IMR-90 (cell line): Measurements from ENCODE around the gene CDC7. TPM values are rescaled to one million over a fixed set of nuclear protein-coding genes. Genes with fewer than 3 reads are reported as not detected.

Experiments
- ATAC-seq: fragments of 200-7000 bp; cut with Tn5 transposase; 2 replicates; pipeline ENCODE4 v1.9.1; 2020; ENCODE audit warnings: low read depth, mild to moderate bottlenecking, moderate library complexity
- BruUV-seq: library from RNA; stranded (reverse); fragments of 400-500 nt; replicated peaks from 2 replicates; lab custom pipeline; 2021; lab: Mats Ljungman, UMichigan
- CTCF ChIA-PET: fragments of 300-600 bp; formaldehyde crosslinking; extraction: SDS; loops from one replicate; lab custom pipeline; 2021; ENCODE audit warnings: antibody characterized with exemption; lab: Yijun Ruan, JAX
- POLR2A ChIA-PET: fragments of 300-600 bp; sonication (Branson Sonifier 250); formaldehyde crosslinking; loops from one replicate; lab custom pipeline; 2022; ENCODE audit warnings: antibody characterized with exemption; ENCODE audit not compliant: unreplicated experiment; lab: Charles Lee
- DNase-seq: peaks from one replicate; pipeline ENCODE4 v3.0.0; 2013
- H2AFZ ChIP-seq: replicated peaks from 2 replicates; pipeline ENCODE3; 2013; ENCODE audit warnings: low read length, mild to moderate bottlenecking; ENCODE audit not compliant: poor library complexity
- H2AK5ac ChIP-seq: 2 replicates; pipeline ENCODE4 v1.6.1; 2013; ENCODE audit warnings: low read depth, low read length, inconsistent platforms
- H2AK9ac ChIP-seq: replicated peaks from 2 replicates; pipeline ENCODE3; 2013; ENCODE audit warnings: mild to moderate bottlenecking, low read depth, low read length, moderate library complexity; ENCODE audit not compliant: poor library complexity
- H2BK120ac ChIP-seq: 2 replicates; pipeline ENCODE4 v1.6.1; 2013; ENCODE audit warnings: low read depth, low read length, inconsistent platforms
- H2BK15ac ChIP-seq: 3 replicates; pipeline ENCODE4 v1.6.1; 2013; ENCODE audit warnings: low read depth, low read length, inconsistent platforms
- H2BK20ac ChIP-seq: 2 replicates; pipeline ENCODE4 v1.6.1; 2013; ENCODE audit warnings: low read depth, mild to moderate bottlenecking, inconsistent platforms, low read length, moderate library complexity
- H2BK5ac ChIP-seq: 2 replicates; pipeline ENCODE4 v1.6.1; 2013; ENCODE audit warnings: mild to moderate bottlenecking, low read depth, low read length, inconsistent platforms; ENCODE audit not compliant: poor library complexity, severe bottlenecking
- H3K14ac ChIP-seq: replicated peaks from 2 replicates; pipeline ENCODE4 v1.6.1; 2013; ENCODE audit warnings: low read depth, low read length, inconsistent platforms
- H3K18ac ChIP-seq: 2 replicates; pipeline ENCODE4 v1.6.1; 2013; ENCODE audit warnings: low read depth, low read length, control low read depth
- H3K23ac ChIP-seq: 2 replicates; pipeline ENCODE4 v1.6.1; 2013; ENCODE audit warnings: low read depth, low read length, inconsistent platforms
- H3K27ac ChIP-seq: 2 replicates; pipeline ENCODE4 v1.5.1; 2013; ENCODE audit warnings: mild to moderate bottlenecking, control low read depth, low read length; ENCODE audit not compliant: insufficient read depth
- H3K27me3 ChIP-seq: 2 replicates; pipeline ENCODE4 v1.6.1; 2013; ENCODE audit warnings: low read length; ENCODE audit not compliant: control insufficient read depth, insufficient read depth
- H3K36me3 ChIP-seq: 2 replicates; pipeline ENCODE4 v1.6.1; 2013; ENCODE audit warnings: low read length, mixed read lengths; ENCODE audit not compliant: control insufficient read depth, insufficient read depth
- H3K4ac ChIP-seq: 2 replicates; pipeline ENCODE4 v1.6.1; 2013; ENCODE audit warnings: low read depth, low read length, inconsistent platforms
- H3K4me1 ChIP-seq: 2 replicates; pipeline ENCODE4 v1.6.1; 2013; ENCODE audit warnings: low read length, mixed read lengths; ENCODE audit not compliant: control insufficient read depth, insufficient read depth
- H3K4me2 ChIP-seq: 2 replicates; pipeline ENCODE4 v1.6.1; 2013; ENCODE audit warnings: low read depth, mild to moderate bottlenecking, control low read depth, low read length, moderate library complexity
- H3K4me3 ChIP-seq: 2 replicates; pipeline ENCODE4 v1.5.1; 2013; ENCODE audit warnings: low read depth, mild to moderate bottlenecking, control low read depth, low read length, moderate library complexity; ENCODE audit not compliant: insufficient read depth
- H3K56ac ChIP-seq: 2 replicates; pipeline ENCODE4 v1.6.1; 2013; ENCODE audit warnings: low read length, inconsistent platforms; ENCODE audit not compliant: insufficient read depth; ENCODE audit errors: extremely low read depth
- H3K79me1 ChIP-seq, 2 experiments: 2 replicates each; pipeline ENCODE4 v1.6.1; 2013; ENCODE audit warnings: low read length in 2 of 2, inconsistent platforms in 1 of 2, low read depth in 1 of 2
- H3K9ac ChIP-seq: 2 replicates; pipeline ENCODE4 v1.6.1; 2013; ENCODE audit warnings: low read depth, low read length, control low read depth
- H3K9me1 ChIP-seq: 2 replicates; pipeline ENCODE4 v1.6.1; 2013; ENCODE audit warnings: low read length, inconsistent platforms; ENCODE audit not compliant: insufficient read depth
- H3K9me3 ChIP-seq: 2 replicates; pipeline ENCODE4 v1.6.1; 2013; ENCODE audit warnings: low read length; ENCODE audit not compliant: control insufficient read depth, insufficient read depth
- H4K20me1 ChIP-seq: 2 replicates; pipeline ENCODE4 v1.6.1; 2013; ENCODE audit warnings: low read length, inconsistent platforms; ENCODE audit not compliant: insufficient read depth
- H4K5ac ChIP-seq: 2 replicates; pipeline ENCODE4 v1.6.1; 2013; ENCODE audit warnings: mild to moderate bottlenecking, low read depth, low read length, control low read depth
- H4K8ac ChIP-seq, 2 experiments: 2 replicates each; pipeline ENCODE4 v1.6.1; 2013; ENCODE audit warnings: low read depth in 2 of 2, low read length in 2 of 2, control low read depth in 1 of 2, inconsistent platforms in 1 of 2
- H4K91ac ChIP-seq: 2 replicates; pipeline ENCODE4 v1.6.1; 2013; ENCODE audit warnings: low read depth, low read length, inconsistent platforms; ENCODE audit not compliant: insufficient read depth
- BHLHE40 ChIP-seq: fragments of 150-350 bp; IDR thresholded peaks from 2 replicates; pipeline ENCODE4 v1.6.1; 2016; ENCODE audit warnings: mild to moderate bottlenecking, low read depth, low read length
- ELK1 ChIP-seq: fragments of 150-350 bp; IDR thresholded peaks from 2 replicates; pipeline ENCODE4 v1.6.1; 2016; ENCODE audit warnings: low read depth, mild to moderate bottlenecking, low read length, moderate library complexity, borderline replicate concordance
- FOS ChIP-seq: fragments of 150-350 bp; IDR thresholded peaks from 2 replicates; pipeline ENCODE4 v1.6.1; 2016; ENCODE audit warnings: low read depth, low read length
- MXI1 ChIP-seq: IDR thresholded peaks from 2 replicates; pipeline ENCODE4 v1.6.1; 2012; ENCODE audit warnings: low read depth, mild to moderate bottlenecking, low read length, moderate library complexity, borderline replicate concordance
- NFE2L2 ChIP-seq: fragments of 150-350 bp; IDR thresholded peaks from 2 replicates; pipeline ENCODE4 v1.6.1; 2016; ENCODE audit warnings: low read depth, mild to moderate bottlenecking, low read length
- RFX5 ChIP-seq: IDR thresholded peaks from 2 replicates; pipeline ENCODE4 v1.8.0; 2012; ENCODE audit warnings: low read depth, mild to moderate bottlenecking, low read length, moderate library complexity
- WGBS, 2 experiments: methylation state at CpG; one replicate each; pipeline versions ENCODE4 v1.1.5 to v1.1.7; 2013; ENCODE audit warnings: missing lambda C conversion rate in 2 of 2; ENCODE audit not compliant: insufficient read length in 1 of 2; ENCODE audit errors: extremely low coverage in 2 of 2; 5-methylcytosine and 5-hydroxymethylcytosine counted together
- dilution Hi-C: fragments of 300-500 bp; cut with HindIII; formaldehyde crosslinking; loops from one replicate; pipeline ENCODE4 v1.14.3; 2018; ENCODE audit warnings: low sequenced_read_pairs; ENCODE audit not compliant: unreplicated experiment
- in situ Hi-C: fragments of 300-500 bp; cut with MboI; formaldehyde crosslinking; loops from 3 replicates; pipeline ENCODE4 v1.14.3; 2019; ENCODE audit warnings: low sequenced_read_pairs, inconsistent platforms, mixed read lengths
- intact Hi-C: fragments of 100-400 bp; cut with micrococcal nuclease; formaldehyde crosslinking; loops from 2 replicates; pipeline ENCODE4 v1.10.0; 2022
- polyA plus RNA-seq, 3 experiments: library from polyadenylated mRNA; depleted of rRNA; stranded (reverse); fragments of >200 nt; gene quantifications; 2 replicates each; pipeline ENCODE4 v1.2.3, GENCODE V29; 2012; ENCODE audit warnings: low replicate concordance in 1 of 3
- total RNA-seq: library from RNA; depleted of rRNA; stranded (reverse); fragments of >200 nt; gene quantifications from 2 replicates; pipeline ENCODE4 v1.2.3, GENCODE V29; 2012

Gene CDC7
- total and polyA plus RNA-seq, 2 of the 4 experiments (the other 2 are of a cell fraction) = 4.3 to 4.7 TPM

- Histone ChIP-seq H2BK15ac (no peak overlapping the region), H4K20me1 (no peaks in the 10 kb centered on the region), H3K14ac (no peak overlapping the region), H3K56ac (no peak overlapping the region), H3K4ac (no peak overlapping the region), H3K4me3 (no peak overlapping the region), H2AK5ac (no peak overlapping the region), H3K23ac (no peak overlapping the region), H2BK5ac (no peak overlapping the region), H3K9me1 (no peaks in the 10 kb centered on the region), H3K18ac (no peak overlapping the region), H4K91ac (no peak overlapping the region), H3K79me1 (no peaks in the 10 kb centered on the region), H4K8ac (no peak overlapping the region), H3K36me3 (no peaks in the 10 kb centered on the region), H4K5ac (no peak overlapping the region), H2BK120ac (no peak overlapping the region), H3K9ac (no peak overlapping the region), H2AFZ (no peak overlapping the region), H3K4me2 (no peak overlapping the region), H3K4me1 (no peaks in the 10 kb centered on the region), H3K9me3 (no peaks in the 10 kb centered on the region), H2AK9ac (no peak overlapping the region), H3K27ac (no peak overlapping the region), H2BK20ac (no peak overlapping the region), H3K27me3 (no peaks in the 10 kb centered on the region)
- dilution Hi-C loops (no loop called here), intact Hi-C loops (no loop called here), in situ Hi-C loops (no loop called here)
- DNase-seq = no peak
- no TSS peak for BruUV-seq
- ATAC-seq = no peak
- WGBS, 2 experiments = no CpG with 5 or more reads among the region's 3 CpGs
- TF ChIP-seq MXI1 (no peak), RFX5 (no peak), FOS (no peak), NFE2L2 (no peak), BHLHE40 (no peak), ELK1 (no peak)
- ChIA-PET POLR2A (no interaction called here), CTCF (no interaction called here)
These were observed 45.3 kb upstream of the CDC7 start for GRCh38 chr1:91455334-91455733.
